PC-9 (cell line): ENCODE data around the gene HSD17B4.
"Not testable (repeated sequence)": the region's sequence is repeated elsewhere in the genome, so short reads cannot be mapped to it uniquely, and the experiment has no call there.

Experiments
- EZH2 ChIP-seq: fragments of 200-600 bp; sonication (generic); IDR thresholded peaks from 2 replicates; pipeline ENCODE4 v1.8.0; 2017; ENCODE audit warnings: antibody characterized with exemption, low read depth
- TF ChIP-seq, protein P1 (sequence below): fragments of 200-600 bp; sonication (generic); conservative IDR thresholded peaks from 2 replicates; pipeline ENCODE4 v1.6.1; 2017; ENCODE audit warnings: mixed run types, antibody characterized with exemption, mild to moderate bottlenecking, moderate library complexity

DNA sequence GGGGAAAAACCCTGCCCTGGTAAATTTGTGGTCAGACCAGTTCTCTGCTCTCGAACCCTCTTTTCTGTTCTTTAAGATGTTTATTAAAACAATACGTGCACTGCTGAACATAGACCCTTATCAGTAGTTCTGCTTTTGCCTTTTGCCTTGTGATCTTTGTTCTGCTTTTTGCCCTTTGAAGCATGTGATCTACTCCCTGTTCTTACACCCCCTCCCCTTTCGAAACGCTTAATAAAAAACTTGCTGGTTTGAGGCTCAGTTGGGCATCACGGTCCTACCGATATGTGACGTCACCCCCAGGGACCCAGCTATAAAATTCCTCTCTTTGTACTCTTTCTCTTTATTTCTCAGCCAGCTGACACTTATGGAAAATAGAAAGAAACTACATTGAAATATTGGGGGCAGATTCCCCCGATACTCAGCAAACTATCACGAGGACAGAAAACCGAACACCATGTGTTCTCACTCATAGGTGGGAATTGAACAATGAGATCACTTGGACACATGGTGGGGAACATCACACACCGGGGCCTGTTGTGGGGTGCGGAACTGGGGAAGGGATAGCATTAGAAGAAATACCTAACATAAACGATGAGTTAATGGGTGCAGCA, 38.1 kb upstream of the HSD17B4 start:
- TF ChIP-seq, protein P1, sequence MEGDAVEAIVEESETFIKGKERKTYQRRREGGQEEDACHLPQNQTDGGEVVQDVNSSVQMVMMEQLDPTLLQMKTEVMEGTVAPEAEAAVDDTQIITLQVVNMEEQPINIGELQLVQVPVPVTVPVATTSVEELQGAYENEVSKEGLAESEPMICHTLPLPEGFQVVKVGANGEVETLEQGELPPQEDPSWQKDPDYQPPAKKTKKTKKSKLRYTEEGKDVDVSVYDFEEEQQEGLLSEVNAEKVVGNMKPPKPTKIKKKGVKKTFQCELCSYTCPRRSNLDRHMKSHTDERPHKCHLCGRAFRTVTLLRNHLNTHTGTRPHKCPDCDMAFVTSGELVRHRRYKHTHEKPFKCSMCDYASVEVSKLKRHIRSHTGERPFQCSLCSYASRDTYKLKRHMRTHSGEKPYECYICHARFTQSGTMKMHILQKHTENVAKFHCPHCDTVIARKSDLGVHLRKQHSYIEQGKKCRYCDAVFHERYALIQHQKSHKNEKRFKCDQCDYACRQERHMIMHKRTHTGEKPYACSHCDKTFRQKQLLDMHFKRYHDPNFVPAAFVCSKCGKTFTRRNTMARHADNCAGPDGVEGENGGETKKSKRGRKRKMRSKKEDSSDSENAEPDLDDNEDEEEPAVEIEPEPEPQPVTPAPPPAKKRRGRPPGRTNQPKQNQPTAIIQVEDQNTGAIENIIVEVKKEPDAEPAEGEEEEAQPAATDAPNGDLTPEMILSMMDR = not testable (repeated sequence)
- TF ChIP-seq EZH2 = not testable (repeated sequence)
